H1 (cell line): ENCODE measurements around the gene TOMM6. TPM values are rescaled to one million over a fixed set of nuclear protein-coding genes. Genes with fewer than 3 reads are reported as not detected.

Source experiments
- ASH2L ChIP-seq: fragments of 200-600, 300-600 bp; sonication (generic); IDR thresholded peaks from one replicate; pipeline ENCODE4 v1.7.1; 2017; ENCODE audit warnings: low read length
- polyA plus RNA-seq, 7 experiments: library from polyadenylated mRNA; depleted of rRNA in 3 of 7; stranded (reverse) in 5 of 7; unstranded in 2 of 7; fragments of >200 nt in 5 of 7; fragments of 200-250 nt in 2 of 7; gene quantifications; 1 replicate in 5 of 7; 2 replicates in 1 of 7; 4 replicates in 1 of 7; pipeline versions ENCODE4 v1.2.1 to v1.2.3, GENCODE V29; 2011 to 2013; ENCODE audit warnings: missing spikeins in 2 of 7, mixed read lengths in 2 of 7
- total RNA-seq: library from RNA; stranded (reverse); fragmentation: NEBNext Ultra II Directional; extraction: Animal tissue kit (Norgen Biotek cat#: 25700); gene quantifications from 2 replicates; pipeline ENCODE4 v1.2.1, GENCODE V29; 2021
- TF ChIP-seq, protein P1 (sequence below): fragments of 300-600 bp; sonication (generic); IDR thresholded peaks from 2 replicates; pipeline ENCODE4 v1.7.1; 2012; ENCODE audit warnings: low read length, moderate library complexity, mild to moderate bottlenecking, inconsistent platforms; ENCODE audit not compliant: insufficient replicate concordance

Gene TOMM6
- total and polyA plus RNA-seq, 2 of the 8 experiments (the other 6 are each of a cell fraction or from before 2014, with no cell fraction given) = 228 to 560 TPM

DNA sequence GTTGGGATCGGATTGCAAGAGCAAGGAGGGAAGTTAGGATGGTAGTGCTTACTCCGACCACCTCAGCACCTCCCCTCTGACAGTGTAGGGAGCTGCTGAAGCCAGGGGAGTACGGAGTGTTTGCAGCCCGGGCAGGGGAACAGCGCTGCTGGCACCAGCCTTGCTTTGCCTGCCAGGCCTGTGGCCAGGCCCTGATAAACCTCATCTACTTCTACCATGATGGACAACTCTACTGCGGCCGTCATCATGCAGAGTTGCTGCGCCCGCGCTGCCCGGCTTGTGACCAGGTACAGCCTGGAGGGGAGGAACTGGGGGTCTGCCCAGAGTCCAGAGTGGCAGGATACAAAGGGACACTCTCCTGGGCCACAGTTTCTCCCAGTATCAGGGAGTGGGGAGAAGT, 2.2 kb upstream of the TOMM6 start (continued):
- TF ChIP-seq, protein P1, sequence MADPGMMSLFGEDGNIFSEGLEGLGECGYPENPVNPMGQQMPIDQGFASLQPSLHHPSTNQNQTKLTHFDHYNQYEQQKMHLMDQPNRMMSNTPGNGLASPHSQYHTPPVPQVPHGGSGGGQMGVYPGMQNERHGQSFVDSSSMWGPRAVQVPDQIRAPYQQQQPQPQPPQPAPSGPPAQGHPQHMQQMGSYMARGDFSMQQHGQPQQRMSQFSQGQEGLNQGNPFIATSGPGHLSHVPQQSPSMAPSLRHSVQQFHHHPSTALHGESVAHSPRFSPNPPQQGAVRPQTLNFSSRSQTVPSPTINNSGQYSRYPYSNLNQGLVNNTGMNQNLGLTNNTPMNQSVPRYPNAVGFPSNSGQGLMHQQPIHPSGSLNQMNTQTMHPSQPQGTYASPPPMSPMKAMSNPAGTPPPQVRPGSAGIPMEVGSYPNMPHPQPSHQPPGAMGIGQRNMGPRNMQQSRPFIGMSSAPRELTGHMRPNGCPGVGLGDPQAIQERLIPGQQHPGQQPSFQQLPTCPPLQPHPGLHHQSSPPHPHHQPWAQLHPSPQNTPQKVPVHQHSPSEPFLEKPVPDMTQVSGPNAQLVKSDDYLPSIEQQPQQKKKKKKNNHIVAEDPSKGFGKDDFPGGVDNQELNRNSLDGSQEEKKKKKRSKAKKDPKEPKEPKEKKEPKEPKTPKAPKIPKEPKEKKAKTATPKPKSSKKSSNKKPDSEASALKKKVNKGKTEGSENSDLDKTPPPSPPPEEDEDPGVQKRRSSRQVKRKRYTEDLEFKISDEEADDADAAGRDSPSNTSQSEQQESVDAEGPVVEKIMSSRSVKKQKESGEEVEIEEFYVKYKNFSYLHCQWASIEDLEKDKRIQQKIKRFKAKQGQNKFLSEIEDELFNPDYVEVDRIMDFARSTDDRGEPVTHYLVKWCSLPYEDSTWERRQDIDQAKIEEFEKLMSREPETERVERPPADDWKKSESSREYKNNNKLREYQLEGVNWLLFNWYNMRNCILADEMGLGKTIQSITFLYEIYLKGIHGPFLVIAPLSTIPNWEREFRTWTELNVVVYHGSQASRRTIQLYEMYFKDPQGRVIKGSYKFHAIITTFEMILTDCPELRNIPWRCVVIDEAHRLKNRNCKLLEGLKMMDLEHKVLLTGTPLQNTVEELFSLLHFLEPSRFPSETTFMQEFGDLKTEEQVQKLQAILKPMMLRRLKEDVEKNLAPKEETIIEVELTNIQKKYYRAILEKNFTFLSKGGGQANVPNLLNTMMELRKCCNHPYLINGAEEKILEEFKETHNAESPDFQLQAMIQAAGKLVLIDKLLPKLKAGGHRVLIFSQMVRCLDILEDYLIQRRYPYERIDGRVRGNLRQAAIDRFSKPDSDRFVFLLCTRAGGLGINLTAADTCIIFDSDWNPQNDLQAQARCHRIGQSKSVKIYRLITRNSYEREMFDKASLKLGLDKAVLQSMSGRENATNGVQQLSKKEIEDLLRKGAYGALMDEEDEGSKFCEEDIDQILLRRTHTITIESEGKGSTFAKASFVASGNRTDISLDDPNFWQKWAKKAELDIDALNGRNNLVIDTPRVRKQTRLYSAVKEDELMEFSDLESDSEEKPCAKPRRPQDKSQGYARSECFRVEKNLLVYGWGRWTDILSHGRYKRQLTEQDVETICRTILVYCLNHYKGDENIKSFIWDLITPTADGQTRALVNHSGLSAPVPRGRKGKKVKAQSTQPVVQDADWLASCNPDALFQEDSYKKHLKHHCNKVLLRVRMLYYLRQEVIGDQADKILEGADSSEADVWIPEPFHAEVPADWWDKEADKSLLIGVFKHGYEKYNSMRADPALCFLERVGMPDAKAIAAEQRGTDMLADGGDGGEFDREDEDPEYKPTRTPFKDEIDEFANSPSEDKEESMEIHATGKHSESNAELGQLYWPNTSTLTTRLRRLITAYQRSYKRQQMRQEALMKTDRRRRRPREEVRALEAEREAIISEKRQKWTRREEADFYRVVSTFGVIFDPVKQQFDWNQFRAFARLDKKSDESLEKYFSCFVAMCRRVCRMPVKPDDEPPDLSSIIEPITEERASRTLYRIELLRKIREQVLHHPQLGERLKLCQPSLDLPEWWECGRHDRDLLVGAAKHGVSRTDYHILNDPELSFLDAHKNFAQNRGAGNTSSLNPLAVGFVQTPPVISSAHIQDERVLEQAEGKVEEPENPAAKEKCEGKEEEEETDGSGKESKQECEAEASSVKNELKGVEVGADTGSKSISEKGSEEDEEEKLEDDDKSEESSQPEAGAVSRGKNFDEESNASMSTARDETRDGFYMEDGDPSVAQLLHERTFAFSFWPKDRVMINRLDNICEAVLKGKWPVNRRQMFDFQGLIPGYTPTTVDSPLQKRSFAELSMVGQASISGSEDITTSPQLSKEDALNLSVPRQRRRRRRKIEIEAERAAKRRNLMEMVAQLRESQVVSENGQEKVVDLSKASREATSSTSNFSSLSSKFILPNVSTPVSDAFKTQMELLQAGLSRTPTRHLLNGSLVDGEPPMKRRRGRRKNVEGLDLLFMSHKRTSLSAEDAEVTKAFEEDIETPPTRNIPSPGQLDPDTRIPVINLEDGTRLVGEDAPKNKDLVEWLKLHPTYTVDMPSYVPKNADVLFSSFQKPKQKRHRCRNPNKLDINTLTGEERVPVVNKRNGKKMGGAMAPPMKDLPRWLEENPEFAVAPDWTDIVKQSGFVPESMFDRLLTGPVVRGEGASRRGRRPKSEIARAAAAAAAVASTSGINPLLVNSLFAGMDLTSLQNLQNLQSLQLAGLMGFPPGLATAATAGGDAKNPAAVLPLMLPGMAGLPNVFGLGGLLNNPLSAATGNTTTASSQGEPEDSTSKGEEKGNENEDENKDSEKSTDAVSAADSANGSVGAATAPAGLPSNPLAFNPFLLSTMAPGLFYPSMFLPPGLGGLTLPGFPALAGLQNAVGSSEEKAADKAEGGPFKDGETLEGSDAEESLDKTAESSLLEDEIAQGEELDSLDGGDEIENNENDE = no peak
- no peak for TF ChIP-seq ASH2L
